IMR-90 (cell line): ENCODE measurements around the gene GUCY2D.

Source experiments
- BHLHE40 ChIP-seq: fragments of 150-350 bp; IDR thresholded peaks from 2 replicates; pipeline ENCODE4 v1.6.1; 2016; ENCODE audit warnings: mild to moderate bottlenecking, low read depth, low read length
- CHD1 ChIP-seq: IDR thresholded peaks from 2 replicates; pipeline ENCODE4 v1.6.1; 2012; ENCODE audit warnings: low read depth, low read length, improper control_type of control experiment
- ELK1 ChIP-seq: fragments of 150-350 bp; IDR thresholded peaks from 2 replicates; pipeline ENCODE4 v1.6.1; 2016; ENCODE audit warnings: low read depth, mild to moderate bottlenecking, low read length, moderate library complexity, borderline replicate concordance
- POLR2A ChIP-seq: IDR thresholded peaks from 2 replicates; pipeline ENCODE4 v1.6.1; 2012; ENCODE audit warnings: mild to moderate bottlenecking, low read depth, low read length
- TF ChIP-seq, protein P1 (sequence below): conservative IDR thresholded peaks from 2 replicates; pipeline ENCODE4 v1.5.1; 2012; ENCODE audit warnings: mild to moderate bottlenecking, low read depth, low read length, improper control_type of control experiment

DNA sequence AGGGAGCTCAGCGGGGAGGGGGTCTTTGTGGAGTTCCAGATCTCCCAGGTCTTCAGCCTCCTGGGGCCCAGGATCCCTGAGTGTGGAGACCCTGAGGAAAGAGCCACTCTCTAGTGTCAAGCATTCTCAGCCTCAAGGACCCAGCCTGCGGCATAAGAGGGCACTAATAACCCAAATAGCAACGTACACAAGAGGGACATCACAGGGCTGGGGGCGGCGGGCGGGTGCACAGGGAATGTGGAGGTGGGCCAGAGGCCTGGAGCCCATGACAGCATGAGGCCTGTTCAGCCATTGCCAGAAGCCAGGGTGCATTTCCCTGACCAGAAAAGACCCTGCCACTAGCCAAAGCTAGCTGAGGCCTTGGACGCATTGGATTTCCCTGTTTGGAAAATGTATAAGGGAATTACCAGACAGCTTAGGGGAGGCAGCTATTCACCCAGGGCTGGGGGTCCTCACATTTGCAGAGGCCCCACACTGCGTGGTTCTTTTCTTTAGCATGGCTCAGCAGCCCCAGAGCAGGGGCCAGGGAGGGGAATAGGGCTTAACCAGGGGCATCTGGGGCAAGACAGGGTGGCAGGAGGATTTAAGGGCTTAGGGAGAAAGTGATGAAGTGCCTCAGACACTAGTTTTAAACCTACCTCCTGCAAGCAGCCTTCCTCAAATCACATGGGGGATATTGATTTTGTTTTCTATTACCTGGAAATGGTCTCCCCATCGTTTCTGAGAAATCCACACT is 22.9 kb downstream of the GUCY2D start:
- TF ChIP-seq, protein P1, sequence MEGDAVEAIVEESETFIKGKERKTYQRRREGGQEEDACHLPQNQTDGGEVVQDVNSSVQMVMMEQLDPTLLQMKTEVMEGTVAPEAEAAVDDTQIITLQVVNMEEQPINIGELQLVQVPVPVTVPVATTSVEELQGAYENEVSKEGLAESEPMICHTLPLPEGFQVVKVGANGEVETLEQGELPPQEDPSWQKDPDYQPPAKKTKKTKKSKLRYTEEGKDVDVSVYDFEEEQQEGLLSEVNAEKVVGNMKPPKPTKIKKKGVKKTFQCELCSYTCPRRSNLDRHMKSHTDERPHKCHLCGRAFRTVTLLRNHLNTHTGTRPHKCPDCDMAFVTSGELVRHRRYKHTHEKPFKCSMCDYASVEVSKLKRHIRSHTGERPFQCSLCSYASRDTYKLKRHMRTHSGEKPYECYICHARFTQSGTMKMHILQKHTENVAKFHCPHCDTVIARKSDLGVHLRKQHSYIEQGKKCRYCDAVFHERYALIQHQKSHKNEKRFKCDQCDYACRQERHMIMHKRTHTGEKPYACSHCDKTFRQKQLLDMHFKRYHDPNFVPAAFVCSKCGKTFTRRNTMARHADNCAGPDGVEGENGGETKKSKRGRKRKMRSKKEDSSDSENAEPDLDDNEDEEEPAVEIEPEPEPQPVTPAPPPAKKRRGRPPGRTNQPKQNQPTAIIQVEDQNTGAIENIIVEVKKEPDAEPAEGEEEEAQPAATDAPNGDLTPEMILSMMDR, result no peak
- TF ChIP-seq CHD1 (no peak), POLR2A (no peak), BHLHE40 (no peak), ELK1 (no peak)
